ENCODE data around the gene ZMIZ1.

- TF ChIP-seq, protein P1, sequence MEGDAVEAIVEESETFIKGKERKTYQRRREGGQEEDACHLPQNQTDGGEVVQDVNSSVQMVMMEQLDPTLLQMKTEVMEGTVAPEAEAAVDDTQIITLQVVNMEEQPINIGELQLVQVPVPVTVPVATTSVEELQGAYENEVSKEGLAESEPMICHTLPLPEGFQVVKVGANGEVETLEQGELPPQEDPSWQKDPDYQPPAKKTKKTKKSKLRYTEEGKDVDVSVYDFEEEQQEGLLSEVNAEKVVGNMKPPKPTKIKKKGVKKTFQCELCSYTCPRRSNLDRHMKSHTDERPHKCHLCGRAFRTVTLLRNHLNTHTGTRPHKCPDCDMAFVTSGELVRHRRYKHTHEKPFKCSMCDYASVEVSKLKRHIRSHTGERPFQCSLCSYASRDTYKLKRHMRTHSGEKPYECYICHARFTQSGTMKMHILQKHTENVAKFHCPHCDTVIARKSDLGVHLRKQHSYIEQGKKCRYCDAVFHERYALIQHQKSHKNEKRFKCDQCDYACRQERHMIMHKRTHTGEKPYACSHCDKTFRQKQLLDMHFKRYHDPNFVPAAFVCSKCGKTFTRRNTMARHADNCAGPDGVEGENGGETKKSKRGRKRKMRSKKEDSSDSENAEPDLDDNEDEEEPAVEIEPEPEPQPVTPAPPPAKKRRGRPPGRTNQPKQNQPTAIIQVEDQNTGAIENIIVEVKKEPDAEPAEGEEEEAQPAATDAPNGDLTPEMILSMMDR (conservative IDR thresholded peaks at IDR 0.05): no peak
- TF ChIP-seq ZFX (IDR thresholded peaks at IDR 0.05): no peak
Observed at GRCh38 chr10:79179957-79180309, 111.2 kb downstream of the ZMIZ1 start.
